HepG2 (cell line): ENCODE results near the gene CR2.

ENCODE experiments used
- HNRNPL ChIP-seq: fragments of 200-400 bp; formaldehyde crosslinking; IDR thresholded peaks from 2 replicates; pipeline ENCODE4 v1.6.1; 2017; ENCODE audit warnings: mild to moderate bottlenecking, low read depth, low read length
- SMAD3 ChIP-seq: sonication (generic); formaldehyde crosslinking; IDR thresholded peaks from 2 replicates; pipeline ENCODE4 v1.4.0; 2020; ENCODE audit warnings: missing genetic modification reagents
- YY1 ChIP-seq: IDR thresholded peaks from 2 replicates; pipeline ENCODE4 v1.6.1; 2011; ENCODE audit warnings: low read length, low read depth, moderate library complexity, mild to moderate bottlenecking; ENCODE audit not compliant: insufficient read depth, insufficient replicate concordance
- ZBTB21 ChIP-seq: sonication (generic); formaldehyde crosslinking; IDR thresholded peaks from 2 replicates; pipeline ENCODE4 v1.4.0; 2020; ENCODE audit warnings: missing genetic modification reagents
- TF ChIP-seq, protein P1 (sequence below): sonication (generic); formaldehyde crosslinking; IDR thresholded peaks from 2 replicates; pipeline ENCODE4 v1.5.0; 2020; ENCODE audit warnings: mild to moderate bottlenecking, missing genetic modification reagents, moderate library complexity
- TF ChIP-seq, protein P2 (sequence below): sonication (generic); formaldehyde crosslinking; IDR thresholded peaks from 2 replicates; pipeline ENCODE4 v1.8.0; 2022; ENCODE audit warnings: mild to moderate bottlenecking, missing genetic modification reagents; ENCODE audit not compliant: insufficient replicate concordance
- TF ChIP-seq, protein P3 (sequence below): sonication (generic); formaldehyde crosslinking; IDR thresholded peaks from 2 replicates; pipeline ENCODE4 v1.4.0; 2020; ENCODE audit warnings: mild to moderate bottlenecking, missing genetic modification reagents
- TF ChIP-seq, protein P4 (sequence below): sonication (generic); formaldehyde crosslinking; IDR thresholded peaks from 2 replicates; pipeline ENCODE4 v1.5.1; 2020; ENCODE audit warnings: missing genetic modification reagents, mild to moderate bottlenecking, borderline replicate concordance

DNA sequence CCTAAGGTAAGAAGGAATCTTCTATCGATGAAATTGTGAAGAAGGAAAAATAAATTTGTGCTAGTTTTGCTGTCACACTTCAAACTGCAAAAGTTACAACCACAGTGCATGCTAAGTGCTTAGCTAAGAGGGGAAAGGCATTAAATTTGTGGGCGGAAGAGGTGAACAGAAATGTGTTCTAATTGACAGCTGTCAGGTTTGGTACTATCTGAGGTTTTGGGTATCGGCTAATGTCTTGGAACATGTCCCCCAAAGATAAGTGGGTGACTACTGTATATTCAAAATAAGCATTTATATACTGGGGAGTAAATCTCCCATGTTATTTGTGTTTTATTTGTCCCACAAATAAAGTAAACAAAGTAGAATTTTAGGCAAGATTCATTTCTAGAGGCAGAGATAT is 49.8 kb downstream of the CR2 start:
- TF ChIP-seq ZBTB21 (CRISPR knock-in tag), result no peak
- no peak for TF ChIP-seq SMAD3 (CRISPR knock-in tag)
- TF ChIP-seq, protein P1, sequence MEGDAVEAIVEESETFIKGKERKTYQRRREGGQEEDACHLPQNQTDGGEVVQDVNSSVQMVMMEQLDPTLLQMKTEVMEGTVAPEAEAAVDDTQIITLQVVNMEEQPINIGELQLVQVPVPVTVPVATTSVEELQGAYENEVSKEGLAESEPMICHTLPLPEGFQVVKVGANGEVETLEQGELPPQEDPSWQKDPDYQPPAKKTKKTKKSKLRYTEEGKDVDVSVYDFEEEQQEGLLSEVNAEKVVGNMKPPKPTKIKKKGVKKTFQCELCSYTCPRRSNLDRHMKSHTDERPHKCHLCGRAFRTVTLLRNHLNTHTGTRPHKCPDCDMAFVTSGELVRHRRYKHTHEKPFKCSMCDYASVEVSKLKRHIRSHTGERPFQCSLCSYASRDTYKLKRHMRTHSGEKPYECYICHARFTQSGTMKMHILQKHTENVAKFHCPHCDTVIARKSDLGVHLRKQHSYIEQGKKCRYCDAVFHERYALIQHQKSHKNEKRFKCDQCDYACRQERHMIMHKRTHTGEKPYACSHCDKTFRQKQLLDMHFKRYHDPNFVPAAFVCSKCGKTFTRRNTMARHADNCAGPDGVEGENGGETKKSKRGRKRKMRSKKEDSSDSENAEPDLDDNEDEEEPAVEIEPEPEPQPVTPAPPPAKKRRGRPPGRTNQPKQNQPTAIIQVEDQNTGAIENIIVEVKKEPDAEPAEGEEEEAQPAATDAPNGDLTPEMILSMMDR (CRISPR knock-in tag), result no peak
- no peak for TF ChIP-seq HNRNPL
- TF ChIP-seq, protein P2, sequence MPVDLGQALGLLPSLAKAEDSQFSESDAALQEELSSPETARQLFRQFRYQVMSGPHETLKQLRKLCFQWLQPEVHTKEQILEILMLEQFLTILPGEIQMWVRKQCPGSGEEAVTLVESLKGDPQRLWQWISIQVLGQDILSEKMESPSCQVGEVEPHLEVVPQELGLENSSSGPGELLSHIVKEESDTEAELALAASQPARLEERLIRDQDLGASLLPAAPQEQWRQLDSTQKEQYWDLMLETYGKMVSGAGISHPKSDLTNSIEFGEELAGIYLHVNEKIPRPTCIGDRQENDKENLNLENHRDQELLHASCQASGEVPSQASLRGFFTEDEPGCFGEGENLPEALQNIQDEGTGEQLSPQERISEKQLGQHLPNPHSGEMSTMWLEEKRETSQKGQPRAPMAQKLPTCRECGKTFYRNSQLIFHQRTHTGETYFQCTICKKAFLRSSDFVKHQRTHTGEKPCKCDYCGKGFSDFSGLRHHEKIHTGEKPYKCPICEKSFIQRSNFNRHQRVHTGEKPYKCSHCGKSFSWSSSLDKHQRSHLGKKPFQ (CRISPR knock-in tag), result no peak
- TF ChIP-seq, protein P3, sequence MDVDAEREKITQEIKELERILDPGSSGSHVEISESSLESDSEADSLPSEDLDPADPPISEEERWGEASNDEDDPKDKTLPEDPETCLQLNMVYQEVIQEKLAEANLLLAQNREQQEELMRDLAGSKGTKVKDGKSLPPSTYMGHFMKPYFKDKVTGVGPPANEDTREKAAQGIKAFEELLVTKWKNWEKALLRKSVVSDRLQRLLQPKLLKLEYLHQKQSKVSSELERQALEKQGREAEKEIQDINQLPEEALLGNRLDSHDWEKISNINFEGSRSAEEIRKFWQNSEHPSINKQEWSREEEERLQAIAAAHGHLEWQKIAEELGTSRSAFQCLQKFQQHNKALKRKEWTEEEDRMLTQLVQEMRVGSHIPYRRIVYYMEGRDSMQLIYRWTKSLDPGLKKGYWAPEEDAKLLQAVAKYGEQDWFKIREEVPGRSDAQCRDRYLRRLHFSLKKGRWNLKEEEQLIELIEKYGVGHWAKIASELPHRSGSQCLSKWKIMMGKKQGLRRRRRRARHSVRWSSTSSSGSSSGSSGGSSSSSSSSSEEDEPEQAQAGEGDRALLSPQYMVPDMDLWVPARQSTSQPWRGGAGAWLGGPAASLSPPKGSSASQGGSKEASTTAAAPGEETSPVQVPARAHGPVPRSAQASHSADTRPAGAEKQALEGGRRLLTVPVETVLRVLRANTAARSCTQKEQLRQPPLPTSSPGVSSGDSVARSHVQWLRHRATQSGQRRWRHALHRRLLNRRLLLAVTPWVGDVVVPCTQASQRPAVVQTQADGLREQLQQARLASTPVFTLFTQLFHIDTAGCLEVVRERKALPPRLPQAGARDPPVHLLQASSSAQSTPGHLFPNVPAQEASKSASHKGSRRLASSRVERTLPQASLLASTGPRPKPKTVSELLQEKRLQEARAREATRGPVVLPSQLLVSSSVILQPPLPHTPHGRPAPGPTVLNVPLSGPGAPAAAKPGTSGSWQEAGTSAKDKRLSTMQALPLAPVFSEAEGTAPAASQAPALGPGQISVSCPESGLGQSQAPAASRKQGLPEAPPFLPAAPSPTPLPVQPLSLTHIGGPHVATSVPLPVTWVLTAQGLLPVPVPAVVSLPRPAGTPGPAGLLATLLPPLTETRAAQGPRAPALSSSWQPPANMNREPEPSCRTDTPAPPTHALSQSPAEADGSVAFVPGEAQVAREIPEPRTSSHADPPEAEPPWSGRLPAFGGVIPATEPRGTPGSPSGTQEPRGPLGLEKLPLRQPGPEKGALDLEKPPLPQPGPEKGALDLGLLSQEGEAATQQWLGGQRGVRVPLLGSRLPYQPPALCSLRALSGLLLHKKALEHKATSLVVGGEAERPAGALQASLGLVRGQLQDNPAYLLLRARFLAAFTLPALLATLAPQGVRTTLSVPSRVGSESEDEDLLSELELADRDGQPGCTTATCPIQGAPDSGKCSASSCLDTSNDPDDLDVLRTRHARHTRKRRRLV (CRISPR knock-in tag), result no peak
- TF ChIP-seq, protein P4, sequence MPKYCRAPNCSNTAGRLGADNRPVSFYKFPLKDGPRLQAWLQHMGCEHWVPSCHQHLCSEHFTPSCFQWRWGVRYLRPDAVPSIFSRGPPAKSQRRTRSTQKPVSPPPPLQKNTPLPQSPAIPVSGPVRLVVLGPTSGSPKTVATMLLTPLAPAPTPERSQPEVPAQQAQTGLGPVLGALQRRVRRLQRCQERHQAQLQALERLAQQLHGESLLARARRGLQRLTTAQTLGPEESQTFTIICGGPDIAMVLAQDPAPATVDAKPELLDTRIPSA (CRISPR knock-in tag), result no peak
- no peak for TF ChIP-seq YY1
